H1 (cell line): ENCODE measurements around the gene RANGRF. TPM values are rescaled to one million over a fixed set of nuclear protein-coding genes. Genes with fewer than 3 reads are reported as not detected.

ENCODE experiments used
- CTCF ChIA-PET: fragments of 300-600 bp; sonication (Branson Sonifier 250); formaldehyde crosslinking; loops from one replicate; lab custom pipeline; 2021; ENCODE audit not compliant: partially characterized antibody; lab: Charles Lee
- POLR2A ChIA-PET: fragments of 300-600 bp; sonication (Branson Sonifier 250); formaldehyde crosslinking; loops from one replicate; lab custom pipeline; 2021; ENCODE audit warnings: inconsistent platforms; ENCODE audit not compliant: partially characterized antibody; lab: Charles Lee
- DNase-seq, 2 experiments: peaks; one replicate each; pipeline versions ENCODE4 v3.0.0 to v3.0.0-alpha.2; 2010 to 2022; ENCODE audit warnings: low spot score in 2 of 2, low read depth in 1 of 2, mixed read lengths in 1 of 2
- FAIRE-seq: peaks from 2 replicates; lab custom pipeline; 2011; peaks lifted over from hg19 to GRCh38; lab: Jason Lieb, UNC
- H2AFZ ChIP-seq: 2 replicates; pipeline ENCODE4 v1.8.1; 2012; ENCODE audit warnings: low read length, inconsistent platforms
- H2AK5ac ChIP-seq: 2 replicates; pipeline ENCODE4 v1.6.1; 2013; ENCODE audit warnings: low read depth, low read length
- H2BK120ac ChIP-seq: replicated peaks from 2 replicates; pipeline ENCODE3; 2013; ENCODE audit warnings: low read depth, low read length, inconsistent platforms
- H2BK12ac ChIP-seq: 2 replicates; pipeline ENCODE4 v1.6.1; 2013; ENCODE audit warnings: low read depth, low read length
- H2BK15ac ChIP-seq: 2 replicates; pipeline ENCODE4 v1.6.1; 2013; ENCODE audit warnings: low read length
- H2BK20ac ChIP-seq: 2 replicates; pipeline ENCODE4 v1.6.1; 2013; ENCODE audit warnings: low read length
- H2BK5ac ChIP-seq: 2 replicates; pipeline ENCODE4 v1.6.1; 2013; ENCODE audit warnings: low read depth, low read length
- H3K14ac ChIP-seq: 2 replicates; pipeline ENCODE4 v1.6.1; 2013; ENCODE audit warnings: inconsistent platforms; ENCODE audit not compliant: insufficient read length
- H3K18ac ChIP-seq: 2 replicates; pipeline ENCODE4 v1.6.1; 2013; ENCODE audit warnings: low read length; ENCODE audit errors: extremely low read depth
- H3K23ac ChIP-seq: 2 replicates; pipeline ENCODE4 v1.6.1; 2013; ENCODE audit warnings: inconsistent platforms; ENCODE audit not compliant: insufficient read length
- H3K23me2 ChIP-seq: 2 replicates; pipeline ENCODE4 v1.6.1; 2013; ENCODE audit warnings: low read depth, low read length
- H3K27ac ChIP-seq: 2 replicates; pipeline ENCODE4 v1.6.1; 2011; ENCODE audit warnings: low read depth, low read length, inconsistent platforms
- H3K27me3 ChIP-seq, 4 experiments: replicated peaks in 1 of 4; 1 replicate in 1 of 4; 2 replicates in 3 of 4; pipeline versions ENCODE4 v1.6.1 to v1.8.1; 2011 to 2013; ENCODE audit warnings: low read length in 3 of 4, mild to moderate bottlenecking in 3 of 4, inconsistent platforms in 2 of 4, mixed read lengths in 2 of 4, moderate library complexity in 1 of 4; ENCODE audit not compliant: control insufficient read depth in 3 of 4, insufficient read depth in 3 of 4; ENCODE audit errors: extremely low read depth in 1 of 4
- H3K36me3 ChIP-seq, 4 experiments: 2 replicates each; pipeline versions ENCODE4 v1.6.1 to v1.8.1; 2011 to 2013; ENCODE audit warnings: mild to moderate bottlenecking in 4 of 4, low read length in 3 of 4, moderate library complexity in 2 of 4, control low read depth in 1 of 4, inconsistent platforms in 1 of 4; ENCODE audit not compliant: insufficient read depth in 4 of 4, control insufficient read depth in 2 of 4
- H3K4ac ChIP-seq: replicated peaks from 2 replicates; pipeline ENCODE3; 2013; ENCODE audit warnings: low read length, low read depth, mixed read lengths, inconsistent platforms; ENCODE audit not compliant: insufficient read length
- H3K4me1 ChIP-seq, 4 experiments: replicated peaks in 1 of 4; 1 replicate in 1 of 4; 2 replicates in 3 of 4; pipeline versions ENCODE4 v1.6.1 to v1.8.1; 2011 to 2013; ENCODE audit warnings: low read length in 3 of 4, inconsistent platforms in 2 of 4, mixed read lengths in 1 of 4; ENCODE audit not compliant: insufficient read depth in 4 of 4, control insufficient read depth in 3 of 4
- H3K4me2 ChIP-seq, 2 experiments: 2 replicates each; pipeline versions ENCODE4 v1.6.1 to v1.8.1; 2011 to 2013; ENCODE audit warnings: low read depth in 2 of 2, low read length in 2 of 2, control low read depth in 1 of 2, inconsistent platforms in 1 of 2, mild to moderate bottlenecking in 1 of 2; ENCODE audit not compliant: insufficient read depth in 1 of 2
- H3K4me3 ChIP-seq, 4 experiments: fragments of 200-600, 300-600 bp in 1 of 4; sonication (generic), shearing (Covaris generic), sonication (Bioruptor Twin) in 1 of 4; 2 replicates each; pipeline versions ENCODE4 v1.5.1 to v1.8.1; 2011 to 2016; ENCODE audit warnings: low read length in 4 of 4, low read depth in 3 of 4, control low read depth in 2 of 4, inconsistent platforms in 2 of 4, mild to moderate bottlenecking in 2 of 4, mixed read lengths in 1 of 4, moderate library complexity in 1 of 4; ENCODE audit not compliant: insufficient read depth in 2 of 4; ENCODE audit errors: extremely low read depth in 1 of 4
- H3K56ac ChIP-seq: replicated peaks from 2 replicates; pipeline ENCODE3; 2013; ENCODE audit warnings: low read depth, mild to moderate bottlenecking, mixed read lengths, low read length, inconsistent platforms; ENCODE audit not compliant: insufficient read length
- H3K79me1 ChIP-seq: 2 replicates; pipeline ENCODE4 v1.6.1; 2013; ENCODE audit warnings: low read depth, low read length, control low read depth
- H3K79me2 ChIP-seq, 2 experiments: 2 replicates each; pipeline versions ENCODE4 v1.6.1 to v1.8.1; 2012 to 2013; ENCODE audit warnings: low read length in 2 of 2, mild to moderate bottlenecking in 2 of 2, inconsistent platforms in 1 of 2; ENCODE audit not compliant: insufficient read depth in 2 of 2, control insufficient read depth in 1 of 2
- H3K9ac ChIP-seq, 4 experiments: replicated peaks in 1 of 4; 1 replicate in 1 of 4; 2 replicates in 3 of 4; pipeline versions ENCODE4 v1.6.1 to v1.8.1; 2011 to 2013; ENCODE audit warnings: low read depth in 3 of 4, low read length in 3 of 4, control low read depth in 2 of 4, mild to moderate bottlenecking in 2 of 4, moderate library complexity in 2 of 4, inconsistent platforms in 1 of 4; ENCODE audit errors: extremely low read depth in 1 of 4
- H3K9me3 ChIP-seq, 2 experiments: 2 replicates each; pipeline versions ENCODE4 v1.6.1 to v1.8.1; 2012 to 2013; ENCODE audit warnings: mild to moderate bottlenecking in 2 of 2, moderate library complexity in 2 of 2, control low read depth in 1 of 2, inconsistent platforms in 1 of 2, low read depth in 1 of 2, low read length in 1 of 2, mixed read lengths in 1 of 2; ENCODE audit not compliant: insufficient read depth in 2 of 2
- H4K20me1 ChIP-seq, 2 experiments: replicated peaks in 1 of 2; 2 replicates each; pipeline versions ENCODE3 to v1.8.1; 2011 to 2013; ENCODE audit warnings: inconsistent platforms in 2 of 2, low read length in 2 of 2, mild to moderate bottlenecking in 1 of 2; ENCODE audit not compliant: insufficient read depth in 2 of 2, control insufficient read depth in 1 of 2
- H4K5ac ChIP-seq: 2 replicates; pipeline ENCODE4 v1.6.1; 2013; ENCODE audit warnings: low read length, low read depth, mixed read lengths, inconsistent platforms; ENCODE audit not compliant: insufficient read length
- H4K8ac ChIP-seq: 2 replicates; pipeline ENCODE4 v1.8.0; 2013; ENCODE audit warnings: mild to moderate bottlenecking, moderate library complexity, low read length, inconsistent platforms; ENCODE audit not compliant: insufficient read depth; ENCODE audit errors: extremely low read depth
- H4K91ac ChIP-seq: replicated peaks from 2 replicates; pipeline ENCODE3; 2013; ENCODE audit warnings: low read length, mixed read lengths, inconsistent platforms; ENCODE audit not compliant: insufficient read length
- CBX5 ChIP-seq: fragments of 300-800, 300-1000 bp; sonication (generic); IDR thresholded peaks from 2 replicates; pipeline ENCODE4 v1.7.1; 2016; ENCODE audit warnings: antibody characterized with exemption, low read length, low read depth
- EP300 ChIP-seq, 2 experiments: IDR thresholded peaks; 1 replicate in 1 of 2; 2 replicates in 1 of 2; pipeline ENCODE4 v1.6.1; 2011 to 2012; ENCODE audit warnings: low read depth in 2 of 2, low read length in 2 of 2, mild to moderate bottlenecking in 2 of 2, borderline replicate concordance in 1 of 2, inconsistent platforms in 1 of 2, moderate library complexity in 1 of 2
- EZH2 ChIP-seq: fragments of 200-600 bp; sonication (generic); IDR thresholded peaks from 2 replicates; pipeline ENCODE4 v1.7.1; 2012; ENCODE audit warnings: low read depth, mild to moderate bottlenecking, moderate library complexity, low read length, inconsistent platforms; ENCODE audit not compliant: severe bottlenecking
- FOSL1 ChIP-seq: IDR thresholded peaks from 2 replicates; pipeline ENCODE4 v1.6.1; 2011; ENCODE audit warnings: mild to moderate bottlenecking, low read depth, low read length, moderate library complexity; ENCODE audit not compliant: insufficient read depth
- GTF2F1 ChIP-seq: IDR thresholded peaks from 2 replicates; pipeline ENCODE4 v1.6.1; 2012; ENCODE audit warnings: low read depth, low read length, improper control_type of control experiment, borderline replicate concordance
- HDAC2 ChIP-seq, 2 experiments: fragments of 300-600 bp in 1 of 2; sonication (generic) in 1 of 2; IDR thresholded peaks; 2 replicates each; pipeline ENCODE4 v1.6.1; 2011 to 2012; ENCODE audit warnings: low read depth in 2 of 2, low read length in 2 of 2, mild to moderate bottlenecking in 2 of 2, moderate library complexity in 2 of 2, borderline replicate concordance in 1 of 2, inconsistent platforms in 1 of 2
- KDM4A ChIP-seq: IDR thresholded peaks from one replicate; pipeline ENCODE4 v1.7.1; 2012; ENCODE audit warnings: low read depth, mild to moderate bottlenecking, moderate library complexity, low read length, inconsistent platforms; ENCODE audit not compliant: severe bottlenecking
- NANOG ChIP-seq: IDR thresholded peaks from 2 replicates; pipeline ENCODE4 v1.6.1; 2011; ENCODE audit warnings: low read length, low read depth, mild to moderate bottlenecking, inconsistent platforms; ENCODE audit not compliant: insufficient read depth, poor library complexity, severe bottlenecking
- POLR2A ChIP-seq, 2 experiments: IDR thresholded peaks; 1 replicate in 1 of 2; 2 replicates in 1 of 2; pipeline ENCODE4 v1.6.1; 2011; ENCODE audit warnings: low read depth in 2 of 2, low read length in 2 of 2, mild to moderate bottlenecking in 2 of 2; ENCODE audit errors: control extremely low read depth in 1 of 2
- RBBP5 ChIP-seq: IDR thresholded peaks from 2 replicates; pipeline ENCODE4 v1.7.1; 2012; ENCODE audit warnings: low read depth, mild to moderate bottlenecking, inconsistent platforms, low read length, moderate library complexity, borderline replicate concordance
- SP1 ChIP-seq: IDR thresholded peaks from 2 replicates; pipeline ENCODE4 v1.6.1; 2011; ENCODE audit warnings: low read depth, low read length
- TEAD4 ChIP-seq: IDR thresholded peaks from 2 replicates; pipeline ENCODE4 v1.6.1; 2012; ENCODE audit warnings: low read depth, low read length, inconsistent platforms, mixed read lengths
- WGBS, 2 experiments: shearing (Covaris generic) in 1 of 2; methylation state at CpG; one replicate each; pipeline versions ENCODE4 v1.1.6 to v1.1.7; 2013 to 2015; ENCODE audit warnings: low lambda C conversion rate in 2 of 2, mixed read lengths in 2 of 2, inconsistent platforms in 1 of 2, low coverage in 1 of 2, missing lambda C conversion rate in 1 of 2; ENCODE audit not compliant: insufficient replicate concordance in 2 of 2, insufficient coverage in 1 of 2, insufficient read length in 1 of 2; ENCODE audit errors: extremely low coverage in 1 of 2, missing lambda C conversion rate in 1 of 2; 5-methylcytosine and 5-hydroxymethylcytosine counted together
- polyA plus RNA-seq, 7 experiments: library from polyadenylated mRNA; depleted of rRNA in 3 of 7; stranded (reverse) in 5 of 7; unstranded in 2 of 7; fragments of >200 nt in 5 of 7; fragments of 200-250 nt in 2 of 7; gene quantifications; 1 replicate in 5 of 7; 2 replicates in 1 of 7; 4 replicates in 1 of 7; pipeline versions ENCODE4 v1.2.1 to v1.2.3, GENCODE V29; 2011 to 2013; ENCODE audit warnings: missing spikeins in 2 of 7, mixed read lengths in 2 of 7
- total RNA-seq: library from RNA; stranded (reverse); fragmentation: NEBNext Ultra II Directional; extraction: Animal tissue kit (Norgen Biotek cat#: 25700); gene quantifications from 2 replicates; pipeline ENCODE4 v1.2.1, GENCODE V29; 2021

The RANGRF gene
- total and polyA plus RNA-seq, 2 of the 8 experiments (the other 6 are each of a cell fraction or from before 2014, with no cell fraction given), result 36.9 to 49.6 TPM

DNA sequence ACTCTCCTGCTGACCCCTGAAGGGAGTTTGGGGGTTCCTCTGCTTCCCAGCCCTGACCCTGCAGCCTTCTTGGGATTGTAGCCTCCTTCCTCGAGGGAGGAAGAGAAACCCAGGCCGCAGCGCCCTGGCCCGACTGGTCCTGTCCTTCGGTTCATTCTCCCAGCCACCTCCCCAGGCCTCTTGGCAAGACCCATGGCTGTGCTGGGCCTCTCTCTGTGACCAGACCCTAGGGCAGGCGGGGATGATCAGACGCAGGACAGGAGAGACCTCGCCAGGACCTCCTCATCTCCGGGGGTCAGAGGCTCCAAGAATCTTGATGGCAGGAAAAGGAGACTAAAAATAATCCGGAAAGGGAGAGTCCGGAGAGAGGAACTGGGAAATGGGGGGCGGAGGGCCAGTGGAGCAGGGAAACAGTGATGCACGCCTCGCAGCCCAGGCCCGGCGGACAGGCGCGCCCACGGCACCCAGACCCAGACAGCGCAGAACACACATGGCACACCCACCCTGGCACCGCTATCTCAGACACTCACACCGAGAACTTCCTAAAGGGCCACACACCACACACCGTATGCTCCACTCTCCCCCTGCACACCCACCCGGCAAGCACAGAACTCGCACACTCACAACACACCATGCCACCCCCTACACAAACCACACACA is 22.8 kb downstream of the RANGRF start:
- Histone ChIP-seq H2AK5ac (no peak overlapping the region), H2BK120ac (no peak overlapping the region), H3K4me3 (no peak overlapping the region), H2BK12ac (no peak overlapping the region; the same call in 1 of the 2 replicates), H3K9ac (no peak overlapping the region), H2BK15ac (no peak overlapping the region), H2BK5ac (no peak overlapping the region), H4K8ac (no peak overlapping the region), H3K36me3 (no peaks in the 10 kb centered on the region), H3K79me1 (no peaks in the 10 kb centered on the region), H3K56ac (no peak overlapping the region), H3K79me2 (no peaks in the 10 kb centered on the region), H3K27me3 (peaks cover 3 to 20% (median 17%) of the 10 kb centered on the region in 4 experiments), H4K5ac (no peak overlapping the region), H3K4me2 (no peak overlapping the region), H3K23ac (no peak overlapping the region), H3K9me3 (no peaks in the 10 kb centered on the region), H3K27ac (no peak overlapping the region), H2AFZ (no peak overlapping the region), H3K4me1 (peaks cover 0 to 12% (median 6%) of the 10 kb centered on the region in 4 experiments; a peak in 5 of 7 replicates), H3K4ac (no peak overlapping the region), H4K91ac (no peak overlapping the region), H3K23me2 (peaks cover 14% of the 10 kb centered on the region), H3K14ac (no peak overlapping the region), H3K18ac (no peak overlapping the region), H2BK20ac (no peak overlapping the region), H4K20me1 (no peaks in the 10 kb centered on the region)
- CTCF ChIA-PET, result interaction anchor here (0.6 to 5.9 kb wide), 4 partner anchors 10 to 80 kb away, joined by 3 to 21 read pairs (median 4); no protein-coding TSS in a partner anchor
- WGBS, 2 experiments, result 91% methylated on average over 25 of the region's 25 CpGs; no CpG with 5 or more reads in 1 of the 2 experiments
- no peak for FAIRE-seq
- POLR2A ChIA-PET, result no interaction called here
- no peak for DNase-seq
- TF ChIP-seq KDM4A (no peak), SP1 (no peak), TEAD4 (no peak), CBX5 (no peak), GTF2F1 (no peak), RBBP5 (no peak), FOSL1 (no peak), POLR2A (IDR thresholded peaks at IDR 0.05; ENCODE audit: control extremely low read depth in 1 of 2, low read depth in 2 of 2, low read length in 2 of 2) (no peak), HDAC2 (IDR thresholded peaks at IDR 0.05; ENCODE audit: borderline replicate concordance in 1 of 2, low read depth in 2 of 2, low read length in 2 of 2) (no peak), EZH2 (no peak), EP300 (IDR thresholded peaks at IDR 0.05; ENCODE audit: borderline replicate concordance in 1 of 2, low read depth in 2 of 2, low read length in 2 of 2) (no peak), NANOG (no peak)
